HepG2 (cell line): ENCODE data around the gene SPON1.

Experiments
- EZH2 ChIP-seq: conservative IDR thresholded peaks from 2 replicates; pipeline ENCODE4 v1.6.1; 2012; ENCODE audit warnings: mild to moderate bottlenecking, low read depth, low read length, moderate library complexity
- MEIS2 ChIP-seq: sonication (generic); formaldehyde crosslinking; IDR thresholded peaks from 2 replicates; pipeline ENCODE4 v1.9.0; 2021; ENCODE audit warnings: mild to moderate bottlenecking, missing genetic modification reagents
- PRPF4 ChIP-seq: fragments of 200-400 bp; formaldehyde crosslinking; IDR thresholded peaks from 2 replicates; pipeline ENCODE4 v1.6.1; 2016; ENCODE audit warnings: low read length, low read depth; ENCODE audit not compliant: poor library complexity, severe bottlenecking
- RAD51 ChIP-seq: fragments of 450-650 bp; IDR thresholded peaks from 2 replicates; pipeline ENCODE4 v1.6.1; 2016; ENCODE audit warnings: borderline replicate concordance
- RBM22 ChIP-seq: fragments of 200-400 bp; formaldehyde crosslinking; optimal IDR thresholded peaks from 2 replicates; pipeline ENCODE3; 2017; ENCODE audit warnings: mild to moderate bottlenecking, low read length, moderate library complexity
- REPIN1 ChIP-seq: sonication (generic); formaldehyde crosslinking; IDR thresholded peaks from 2 replicates; pipeline ENCODE4 v1.8.0; 2022; ENCODE audit warnings: missing genetic modification reagents, low read depth, mild to moderate bottlenecking, borderline replicate concordance
- SNAI1 ChIP-seq: sonication (generic); formaldehyde crosslinking; IDR thresholded peaks from 2 replicates; pipeline ENCODE4 v1.5.0; 2020; ENCODE audit warnings: mild to moderate bottlenecking, missing genetic modification reagents, borderline replicate concordance
- ZNF720 ChIP-seq: sonication (generic); formaldehyde crosslinking; IDR thresholded peaks from 2 replicates; pipeline ENCODE4 v1.4.0; 2020; ENCODE audit warnings: missing genetic modification reagents
- ZNF746 ChIP-seq: sonication (generic); formaldehyde crosslinking; IDR thresholded peaks from 2 replicates; pipeline ENCODE4 v1.8.0; 2022; ENCODE audit warnings: mild to moderate bottlenecking, missing genetic modification reagents
- TF ChIP-seq, protein P1 (sequence below): sonication (generic); formaldehyde crosslinking; IDR thresholded peaks from 2 replicates; pipeline ENCODE4 v1.5.0; 2020; ENCODE audit warnings: mild to moderate bottlenecking, missing genetic modification reagents, moderate library complexity

GRCh38 chr11:14186046-14186775, 223.7 kb downstream of the SPON1 start:
- no peak for TF ChIP-seq REPIN1 (CRISPR knock-in tag)
- TF ChIP-seq PRPF4: no peak
- TF ChIP-seq RAD51: no peak
- TF ChIP-seq ZNF720 (CRISPR knock-in tag): no peak
- no peak for TF ChIP-seq MEIS2 (CRISPR knock-in tag)
- TF ChIP-seq ZNF746 (CRISPR knock-in tag): no peak
- no peak for TF ChIP-seq EZH2
- TF ChIP-seq, protein P1, sequence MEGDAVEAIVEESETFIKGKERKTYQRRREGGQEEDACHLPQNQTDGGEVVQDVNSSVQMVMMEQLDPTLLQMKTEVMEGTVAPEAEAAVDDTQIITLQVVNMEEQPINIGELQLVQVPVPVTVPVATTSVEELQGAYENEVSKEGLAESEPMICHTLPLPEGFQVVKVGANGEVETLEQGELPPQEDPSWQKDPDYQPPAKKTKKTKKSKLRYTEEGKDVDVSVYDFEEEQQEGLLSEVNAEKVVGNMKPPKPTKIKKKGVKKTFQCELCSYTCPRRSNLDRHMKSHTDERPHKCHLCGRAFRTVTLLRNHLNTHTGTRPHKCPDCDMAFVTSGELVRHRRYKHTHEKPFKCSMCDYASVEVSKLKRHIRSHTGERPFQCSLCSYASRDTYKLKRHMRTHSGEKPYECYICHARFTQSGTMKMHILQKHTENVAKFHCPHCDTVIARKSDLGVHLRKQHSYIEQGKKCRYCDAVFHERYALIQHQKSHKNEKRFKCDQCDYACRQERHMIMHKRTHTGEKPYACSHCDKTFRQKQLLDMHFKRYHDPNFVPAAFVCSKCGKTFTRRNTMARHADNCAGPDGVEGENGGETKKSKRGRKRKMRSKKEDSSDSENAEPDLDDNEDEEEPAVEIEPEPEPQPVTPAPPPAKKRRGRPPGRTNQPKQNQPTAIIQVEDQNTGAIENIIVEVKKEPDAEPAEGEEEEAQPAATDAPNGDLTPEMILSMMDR (CRISPR knock-in tag): no peak
- TF ChIP-seq RBM22: no peak
- no peak for TF ChIP-seq SNAI1 (CRISPR knock-in tag)
